Endometrium (tissue), 2 donors: Measurements from ENCODE around the gene G3BP2.
A peak's percentile ranks its signal among the peaks of the same experiment; 100 is the strongest.
"Not testable (repeated sequence)": the region's sequence is repeated elsewhere in the genome, so short reads cannot be mapped to it uniquely, and the experiment has no call there.

Experiments
- FAIRE-seq: peaks from 2 replicates; lab custom pipeline; 2012; peaks lifted over from hg19 to GRCh38; lab: Jason Lieb, UNC
- donor health status: control.
- donor health status: control.

G3BP2 gene

DNA sequence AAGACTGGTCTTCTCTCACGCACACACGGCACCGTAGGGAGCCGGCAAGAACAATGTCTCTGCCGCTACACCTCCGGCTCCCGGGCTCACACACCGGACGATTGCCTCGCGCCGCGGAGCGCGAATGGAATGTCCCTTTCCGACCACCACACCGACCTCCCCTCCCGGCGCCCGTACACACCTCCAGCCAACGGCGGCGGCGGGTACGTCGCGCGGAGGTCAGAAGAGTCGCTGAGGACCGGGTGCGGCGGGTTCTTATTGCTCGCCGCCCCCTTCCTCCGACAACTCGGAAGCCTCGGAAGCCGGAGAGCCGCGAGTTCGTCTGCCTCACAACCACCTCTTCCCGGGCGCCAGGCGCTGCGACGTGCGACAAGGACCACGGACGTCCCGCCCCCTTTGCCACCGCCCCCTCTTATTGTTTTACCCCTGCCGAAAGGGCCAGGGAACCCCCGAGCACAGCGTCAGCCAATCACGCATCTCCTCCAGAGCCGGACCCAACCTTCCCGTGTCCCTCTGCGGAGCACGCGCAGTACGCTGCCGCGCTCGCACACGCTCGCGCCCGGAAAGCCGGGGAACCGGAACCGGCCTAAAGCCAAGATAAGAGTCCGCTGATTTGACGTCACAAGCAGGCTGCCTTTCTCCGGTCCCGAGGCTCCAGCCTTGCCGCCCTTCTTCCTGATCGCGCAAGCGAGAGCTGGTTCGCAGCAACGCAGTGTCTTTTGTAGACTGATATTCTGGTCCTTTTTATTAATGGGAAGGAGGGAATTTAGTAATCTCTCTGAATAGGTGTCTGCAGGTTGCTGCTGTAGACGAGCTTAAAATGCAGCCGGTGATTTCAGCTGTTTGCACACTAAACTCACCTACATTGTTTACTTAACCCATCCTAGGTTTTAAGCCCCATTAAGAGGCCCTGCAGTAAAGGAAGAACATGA, at the start of gene G3BP2:
G3BP2 (minus strand) TSS at position 385 of the 932 bp plus-strand sequence. CDS start 11,386 bp downstream, outside the sequence.
- peak; percentile 92 for FAIRE-seq

DNA sequence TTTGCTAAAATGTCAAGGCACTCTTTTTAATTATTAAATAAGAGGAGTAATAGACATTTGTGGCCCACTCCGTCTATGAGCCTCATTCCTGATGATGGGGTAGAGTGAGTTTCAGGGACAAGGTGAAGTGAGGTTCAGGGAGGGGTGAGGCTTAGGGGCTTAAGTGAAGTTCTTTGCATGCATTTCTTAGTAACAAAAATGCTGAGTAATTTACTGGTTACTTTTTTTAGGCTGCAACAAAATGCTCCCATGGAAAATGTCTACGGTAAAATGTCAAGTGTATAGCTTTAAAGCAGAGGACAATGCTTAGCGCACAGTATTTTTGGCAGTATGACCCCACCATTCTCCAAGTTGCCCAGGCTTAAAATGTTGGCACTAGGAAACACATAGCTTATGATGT, 49.2 kb upstream of the G3BP2 start:
- no peak for FAIRE-seq

- FAIRE-seq = no peak
Observed at GRCh38 chr4:75718529-75718928, 45.3 kb upstream of the G3BP2 start.

GRCh38 chr4:75717408-75717807, 44.2 kb upstream of the G3BP2 start:
- no peak for FAIRE-seq

DNA sequence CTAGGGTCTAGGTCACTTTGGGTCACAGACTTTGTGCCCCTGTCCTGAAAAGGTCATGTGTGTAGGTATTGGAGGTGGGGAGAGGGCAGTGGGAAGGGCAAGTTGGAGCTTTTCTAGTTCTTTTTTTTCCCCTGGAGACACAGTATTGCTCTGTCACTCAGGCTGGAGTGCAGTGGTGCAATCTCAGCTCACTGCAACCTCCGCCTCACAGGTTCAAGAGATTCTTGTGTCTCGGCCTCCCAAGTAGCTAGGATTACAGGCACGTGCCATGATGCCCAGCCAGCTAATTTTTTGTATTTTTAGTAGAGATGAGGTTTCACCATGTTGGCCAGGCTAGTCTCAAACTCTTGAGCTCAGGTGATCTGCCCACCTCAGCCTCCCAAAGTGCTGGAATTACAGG, 42.8 kb upstream of the G3BP2 start:
- FAIRE-seq = not testable (repeated sequence)

GRCh38 chr4:75715105-75715799, 42.0 kb upstream of the G3BP2 start:
- no peak for FAIRE-seq

- no peak for FAIRE-seq
Observed at GRCh38 chr4:75714704-75715103, 41.5 kb upstream of the G3BP2 start.

DNA sequence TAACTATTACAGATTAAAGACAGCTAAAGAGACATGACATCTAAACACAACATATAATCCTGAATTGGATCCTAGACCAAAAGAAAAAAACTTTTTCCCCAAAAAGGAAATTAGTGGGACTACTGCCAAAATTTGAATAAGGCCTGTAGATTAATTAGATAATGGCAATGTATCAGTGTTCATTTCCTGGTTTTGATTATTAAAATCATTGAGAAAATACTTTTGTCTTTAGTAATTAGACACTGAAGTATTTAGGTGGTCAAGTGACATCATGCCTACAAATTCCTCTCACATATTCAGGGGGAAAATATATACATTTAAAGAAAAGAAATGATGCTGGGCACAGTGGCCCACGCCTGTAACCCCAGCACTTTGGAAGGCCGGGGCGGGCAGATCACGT, 40.8 kb upstream of the G3BP2 start:
- no peak for FAIRE-seq

DNA sequence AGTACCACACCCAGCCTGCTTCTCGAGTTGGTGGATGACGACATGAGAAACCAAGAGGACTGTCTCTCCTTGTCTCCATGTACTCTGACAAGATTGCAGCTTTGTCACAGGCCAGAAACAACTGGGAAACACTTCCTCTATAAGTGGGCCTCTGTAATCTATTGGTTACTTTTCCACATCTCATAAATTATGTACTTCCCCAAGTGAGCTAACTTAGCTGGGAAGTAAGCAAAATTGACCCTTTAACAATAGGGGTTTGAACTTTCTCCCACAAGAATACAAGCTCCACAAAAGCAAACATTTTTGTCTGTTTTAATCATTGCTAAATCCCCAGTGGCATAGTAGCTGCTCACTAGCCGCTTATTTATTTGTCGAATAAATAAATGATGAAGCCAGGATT, 37.0 kb upstream of the G3BP2 start:
- no peak for FAIRE-seq

- no peak for FAIRE-seq
Observed at GRCh38 chr4:75708218-75708691, 35.0 kb upstream of the G3BP2 start.

- FAIRE-seq = no peak
Observed at GRCh38 chr4:75705198-75705977, 32.2 kb upstream of the G3BP2 start.

GRCh38 chr4:75702919-75703411, 29.8 kb upstream of the G3BP2 start:
- FAIRE-seq = no peak

DNA sequence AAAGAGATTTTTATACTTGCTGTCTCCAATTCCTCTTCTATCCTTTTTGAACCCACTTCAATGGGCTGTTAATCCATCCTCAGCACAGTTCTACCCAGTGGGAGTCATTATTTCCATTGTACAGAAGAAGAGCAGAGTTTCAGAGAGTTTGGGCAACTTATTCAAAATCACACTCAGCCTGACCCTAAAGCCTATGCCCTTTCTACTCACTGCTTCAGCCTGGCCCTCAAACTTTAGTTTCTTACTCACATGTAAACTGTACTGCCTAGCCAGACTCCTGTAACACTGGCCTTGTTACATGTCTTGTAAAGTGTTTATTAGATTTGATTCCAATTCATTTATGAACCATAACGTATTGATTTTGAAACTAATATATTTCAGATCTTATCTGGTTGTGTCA, 26.1 kb upstream of the G3BP2 start:
- FAIRE-seq = no peak

DNA sequence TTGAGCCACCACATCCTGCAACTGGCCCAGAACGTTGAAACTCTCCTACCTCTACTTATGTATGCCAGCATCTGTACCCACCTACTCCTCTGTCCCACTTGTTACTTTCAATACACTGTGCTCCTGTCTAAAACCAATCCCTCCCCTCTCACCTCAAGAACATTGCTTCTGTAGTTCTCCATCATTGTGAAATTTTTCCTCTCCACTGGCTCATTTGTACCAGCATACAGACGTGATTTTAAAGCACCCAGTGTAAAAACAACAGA, 25.7 kb upstream of the G3BP2 start:
- no peak for FAIRE-seq

GRCh38 chr4:75698162-75698962, 25.2 kb upstream of the G3BP2 start:
- FAIRE-seq = no peak

DNA sequence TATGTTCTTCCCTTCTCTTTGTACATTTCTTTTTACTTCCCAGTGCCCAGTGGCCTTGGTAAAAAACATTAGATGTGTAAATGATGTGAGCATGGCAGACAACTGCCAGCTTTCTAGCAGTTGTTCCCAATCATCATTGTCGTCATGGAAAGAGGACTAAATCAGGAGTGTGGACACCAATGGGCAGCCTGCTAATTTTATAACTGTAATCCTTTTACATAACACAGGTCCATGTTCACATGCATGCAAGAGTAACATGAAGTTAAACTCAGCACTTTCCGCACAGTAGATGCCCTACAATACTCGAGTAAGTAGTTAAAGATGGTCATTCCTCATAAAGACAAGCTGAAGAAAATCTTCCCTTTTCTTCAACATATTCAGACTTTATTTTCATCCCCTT, 23.4 kb upstream of the G3BP2 start:
- FAIRE-seq = no peak

- no peak for FAIRE-seq
Observed at GRCh38 chr4:75696071-75696470, 22.9 kb upstream of the G3BP2 start.

GRCh38 chr4:75692066-75692465, 18.9 kb upstream of the G3BP2 start:
- not testable (repeated sequence) for FAIRE-seq

DNA sequence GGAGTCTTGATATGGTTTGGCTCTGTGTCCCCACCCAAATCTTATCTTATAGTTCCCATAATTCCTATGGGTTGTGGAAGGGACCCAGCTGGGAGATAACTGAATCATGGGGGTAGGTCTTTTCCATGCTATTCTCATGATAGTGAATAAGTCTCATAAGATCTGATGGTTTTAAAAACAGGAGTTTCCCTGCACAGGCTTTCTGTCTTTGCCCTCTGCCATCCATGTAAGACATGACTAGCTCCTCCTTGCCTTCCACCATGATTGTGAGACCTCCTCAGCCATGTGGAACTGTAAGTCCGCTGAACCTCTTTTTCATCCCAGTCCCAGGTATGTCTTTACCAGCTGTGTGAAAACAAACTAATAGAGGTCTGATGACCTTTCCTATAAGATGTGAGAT, 13.9 kb upstream of the G3BP2 start:
- not testable (repeated sequence) for FAIRE-seq

GRCh38 chr4:75686346-75686745, 13.1 kb upstream of the G3BP2 start:
- no peak for FAIRE-seq

- FAIRE-seq = no peak
Observed at GRCh38 chr4:75685546-75686189, 12.5 kb upstream of the G3BP2 start.
